Activated CD8-positive, alpha-beta memory T cell treated with anti-CD3 and anti-CD28 coated beads for 24 hours (primary cell): ENCODE data around the gene PNMT.

ENCODE experiments used
- DNase-seq: peaks from one replicate; pipeline ENCODE4 v3.0.0-alpha.2; 2020

PNMT gene

DNA sequence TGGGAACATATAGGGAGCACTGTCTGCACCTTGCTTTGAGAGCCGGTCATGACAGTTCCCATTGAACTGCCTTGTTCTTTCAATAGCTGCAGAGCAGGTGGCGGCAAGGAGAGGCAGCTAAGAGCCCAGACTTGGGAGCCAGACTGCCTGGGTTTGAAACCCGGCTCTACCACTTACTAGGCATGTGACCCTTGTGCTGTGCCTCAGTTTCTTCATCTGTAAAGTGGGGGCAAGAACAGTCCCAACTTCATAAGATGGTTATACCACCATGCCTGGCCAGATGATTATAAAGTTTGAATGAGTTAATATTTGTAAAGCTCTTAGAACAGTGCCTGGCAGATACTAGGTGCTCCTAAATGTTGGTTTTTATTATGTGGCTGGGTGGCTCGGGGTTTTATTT is 46.0 kb downstream of the PNMT start:
- DNase-seq = no peak

DNA sequence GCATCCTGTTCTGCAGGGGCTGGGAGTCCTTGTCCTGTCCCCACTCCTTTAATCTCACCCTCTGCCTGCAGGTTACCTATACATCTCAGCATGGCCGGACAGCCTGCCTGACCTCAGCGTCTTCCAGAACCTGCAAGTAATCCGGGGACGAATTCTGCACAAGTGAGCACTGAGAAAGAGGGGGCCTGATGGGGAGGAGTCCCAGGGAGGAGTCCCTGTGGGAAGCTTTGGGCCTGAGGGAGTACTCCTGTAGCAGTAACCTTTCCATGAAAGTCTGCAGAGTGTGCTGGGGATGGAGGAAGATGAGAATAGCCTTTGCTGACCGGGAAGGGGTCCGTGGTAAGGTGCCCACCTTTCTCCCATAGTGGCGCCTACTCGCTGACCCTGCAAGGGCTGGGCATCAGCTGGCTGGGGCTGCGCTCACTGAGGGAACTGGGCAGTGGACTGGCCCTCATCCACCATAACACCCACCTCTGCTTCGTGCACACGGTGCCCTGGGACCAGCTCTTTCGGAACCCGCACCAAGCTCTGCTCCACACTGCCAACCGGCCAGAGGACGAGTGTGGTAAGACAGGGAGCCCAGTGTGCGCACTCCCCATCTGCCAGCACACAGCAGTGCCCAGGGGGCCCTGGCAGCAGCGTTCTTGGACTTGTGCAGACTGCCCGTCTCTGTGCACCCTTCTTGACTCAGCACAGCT is 47.3 kb downstream of the PNMT start:
- DNase-seq = no peak

DNA sequence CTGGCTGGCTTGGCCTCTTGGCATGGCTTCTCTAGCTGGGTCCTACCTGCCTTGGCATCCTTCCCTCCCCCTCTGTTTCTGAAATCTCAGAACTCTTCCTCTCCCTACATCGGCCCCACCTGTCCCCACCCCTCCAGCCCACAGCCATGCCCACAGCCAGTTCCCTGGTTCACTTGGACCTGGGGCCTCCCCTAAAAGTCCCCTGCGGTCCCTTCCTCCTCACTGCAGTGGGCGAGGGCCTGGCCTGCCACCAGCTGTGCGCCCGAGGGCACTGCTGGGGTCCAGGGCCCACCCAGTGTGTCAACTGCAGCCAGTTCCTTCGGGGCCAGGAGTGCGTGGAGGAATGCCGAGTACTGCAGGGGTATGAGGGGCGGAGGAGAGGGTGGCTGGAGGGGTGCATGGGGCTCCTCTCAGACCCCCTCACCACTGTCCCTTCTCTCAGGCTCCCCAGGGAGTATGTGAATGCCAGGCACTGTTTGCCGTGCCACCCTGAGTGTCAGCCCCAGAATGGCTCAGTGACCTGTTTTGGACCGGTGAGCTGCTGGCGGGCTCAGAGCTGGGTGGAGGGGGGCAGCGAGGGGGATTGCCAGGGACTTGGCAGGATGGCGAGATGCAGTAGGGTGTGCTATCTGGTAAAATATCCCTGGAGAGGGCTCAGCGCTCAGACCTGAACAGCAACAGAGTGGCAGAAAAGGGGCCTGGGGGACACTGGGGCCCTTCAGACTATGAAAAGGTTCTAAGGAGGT is 48.0 kb downstream of the PNMT start:
- DNase-seq = no peak

DNA sequence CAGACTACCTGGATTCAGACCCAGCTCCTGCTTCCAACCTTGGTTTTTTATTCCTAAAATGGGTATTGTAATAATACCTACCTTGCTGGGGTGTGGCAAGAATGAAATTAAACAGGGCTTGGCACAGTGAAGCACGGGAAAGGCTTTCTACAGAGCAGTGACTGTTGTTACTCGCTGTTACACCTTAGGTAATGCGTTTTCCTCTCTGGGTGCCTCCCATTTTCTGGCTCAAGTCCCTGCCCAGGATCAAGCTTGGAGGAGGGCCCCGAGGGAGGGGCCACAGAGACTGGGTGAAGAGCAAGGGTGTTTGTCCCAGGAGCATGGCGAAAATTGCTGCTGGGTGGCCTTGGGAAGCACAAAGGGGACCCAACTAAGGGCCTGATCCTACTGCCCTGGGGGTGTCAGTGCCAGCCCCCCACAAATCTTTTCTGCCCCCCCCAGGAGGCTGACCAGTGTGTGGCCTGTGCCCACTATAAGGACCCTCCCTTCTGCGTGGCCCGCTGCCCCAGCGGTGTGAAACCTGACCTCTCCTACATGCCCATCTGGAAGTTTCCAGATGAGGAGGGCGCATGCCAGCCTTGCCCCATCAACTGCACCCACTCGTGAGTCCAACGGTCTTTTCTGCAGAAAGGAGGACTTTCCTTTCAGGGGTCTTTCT is 48.8 kb downstream of the PNMT start:
- no peak for DNase-seq

DNA sequence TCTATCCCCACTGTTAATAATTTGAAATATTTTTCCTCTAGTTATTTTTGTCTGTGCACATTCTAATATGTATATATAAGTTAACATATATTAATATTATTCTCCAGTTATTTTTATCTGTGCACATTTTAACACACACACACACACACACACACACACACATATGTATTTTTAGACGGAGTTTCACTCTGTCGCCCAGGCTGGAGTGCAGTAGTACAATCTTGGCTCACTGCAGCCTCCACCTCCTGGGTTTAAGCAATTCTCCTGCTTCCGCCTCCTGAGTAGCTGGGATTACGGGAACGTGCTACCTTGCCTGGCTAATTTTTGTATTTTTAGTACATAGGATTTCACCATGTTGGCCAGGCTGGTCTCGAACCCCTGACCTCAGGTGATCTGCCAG is 49.4 kb downstream of the PNMT start:
- no peak for DNase-seq

DNA sequence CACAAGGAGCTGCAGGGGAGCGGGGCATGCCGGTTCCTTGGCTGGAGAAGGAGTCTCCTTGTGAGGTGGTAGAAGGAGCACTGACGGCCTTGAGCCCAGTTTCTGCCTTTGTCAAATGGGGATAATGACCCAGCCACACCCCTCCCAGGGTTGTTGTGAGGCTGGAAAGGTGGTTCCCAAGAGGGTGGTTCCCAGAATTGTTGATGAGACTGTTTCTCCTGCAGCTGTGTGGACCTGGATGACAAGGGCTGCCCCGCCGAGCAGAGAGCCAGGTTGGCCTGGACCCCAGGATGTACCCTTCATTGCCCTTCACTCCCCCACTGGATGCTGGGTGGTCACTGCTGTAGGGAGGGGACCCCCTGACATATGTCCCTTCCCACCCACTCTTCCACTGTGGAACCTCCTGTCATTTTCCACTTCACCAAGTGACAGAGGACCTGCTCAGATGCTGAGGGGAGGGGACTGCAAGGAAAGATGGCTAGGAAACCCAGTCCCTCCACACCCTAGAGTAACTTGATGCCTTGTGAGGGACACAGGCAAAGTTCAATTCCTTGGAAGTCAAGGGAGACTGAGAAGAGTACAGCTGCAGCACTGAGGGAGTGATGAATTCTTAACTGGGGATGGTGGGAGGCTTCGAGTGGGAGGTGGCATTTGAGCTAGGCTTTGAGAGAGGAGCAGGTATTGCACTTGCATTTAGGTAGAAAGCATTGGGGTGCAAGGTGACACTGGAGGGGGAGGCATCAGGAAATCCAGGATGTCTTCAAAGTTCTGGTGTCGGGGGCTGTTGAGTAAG is 51.5 kb downstream of the PNMT start:
- DNase-seq = no peak
